Endodermal cell (in vitro differentiated cells): Measurements from ENCODE around the gene VEGFA. TPM values are rescaled to one million over a fixed set of nuclear protein-coding genes. Genes with fewer than 3 reads are reported as not detected.

Experiments used
- DNase-seq: peaks from one replicate; pipeline ENCODE4 v3.0.0-alpha.2; 2017
- H3K27ac ChIP-seq: 2 replicates; pipeline ENCODE4 v1.5.1; 2013; ENCODE audit warnings: mild to moderate bottlenecking, low read depth, low read length, moderate library complexity
- H3K27me3 ChIP-seq: 2 replicates; pipeline ENCODE4 v1.6.1; 2013; ENCODE audit warnings: mild to moderate bottlenecking, low read length, moderate library complexity; ENCODE audit not compliant: insufficient read depth, control insufficient read depth, poor library complexity, severe bottlenecking
- H3K36me3 ChIP-seq: 2 replicates; pipeline ENCODE4 v1.7.0; 2013; ENCODE audit warnings: mild to moderate bottlenecking, low read length, moderate library complexity; ENCODE audit not compliant: control insufficient read depth, insufficient read depth
- H3K4me1 ChIP-seq: one replicate; pipeline ENCODE4 v1.7.0; 2013; ENCODE audit warnings: low read length; ENCODE audit not compliant: control insufficient read depth, insufficient read depth
- H3K4me3 ChIP-seq: 2 replicates; pipeline ENCODE4 v1.5.1; 2013; ENCODE audit warnings: mild to moderate bottlenecking, low read length, moderate library complexity
- H3K9ac ChIP-seq: 2 replicates; pipeline ENCODE4 v1.6.1; 2013; ENCODE audit warnings: mild to moderate bottlenecking, low read length, moderate library complexity; ENCODE audit not compliant: poor library complexity, severe bottlenecking; ENCODE audit errors: extremely low read depth
- H3K9me3 ChIP-seq: 2 replicates; pipeline ENCODE4 v1.6.1; 2013; ENCODE audit warnings: mild to moderate bottlenecking, low read length, moderate library complexity; ENCODE audit not compliant: control insufficient read depth
- H3K27ac Mint-ChIP-seq: 2 replicates; pipeline ENCODE4 v1.8.0; 2020; ENCODE audit warnings: mixed read lengths
- H3K27me3 Mint-ChIP-seq: 2 replicates; pipeline ENCODE4 v1.8.0; 2021; ENCODE audit warnings: mild to moderate bottlenecking, mixed read lengths; ENCODE audit not compliant: insufficient read depth
- H3K36me3 Mint-ChIP-seq: 2 replicates; pipeline ENCODE4 v1.8.0; 2020; ENCODE audit warnings: low read depth, mixed read lengths
- H3K4me1 Mint-ChIP-seq: 2 replicates; pipeline ENCODE4 v1.8.0; 2020; ENCODE audit warnings: mixed read lengths
- H3K4me3 Mint-ChIP-seq: 2 replicates; pipeline ENCODE4 v1.8.0; 2020; ENCODE audit warnings: mild to moderate bottlenecking, moderate library complexity, mixed read lengths
- H3K9me3 Mint-ChIP-seq: 2 replicates; pipeline ENCODE4 v1.8.0; 2020; ENCODE audit warnings: mild to moderate bottlenecking, mixed read lengths
- WGBS, 2 experiments: methylation state at CpG; one replicate each; pipeline versions ENCODE4 v1.1.5 to v1.1.7; 2013; ENCODE audit warnings: missing lambda C conversion rate in 2 of 2, mixed read lengths in 1 of 2; ENCODE audit not compliant: insufficient coverage in 1 of 2, insufficient read length in 1 of 2; 5-methylcytosine and 5-hydroxymethylcytosine counted together
- total RNA-seq, 2 donors: library from RNA; stranded (reverse); fragmentation: NEBNext Ultra II Directional in 1 of 2; extraction: Animal tissue kit (Norgen Biotek cat#: 25700) in 1 of 2; gene quantifications; 2 replicates in 1 of 2; 3 replicates in 1 of 2; pipeline ENCODE4 v1.2.1, GENCODE V29; 2021
- TF ChIP-seq, protein P1 (sequence below): fragments of 200-600 bp; sonication (generic); conservative IDR thresholded peaks from 2 replicates; pipeline ENCODE4 v1.5.0; 2021; ENCODE audit warnings: antibody characterized with exemption, mild to moderate bottlenecking

Gene VEGFA
- total RNA-seq, 2 donors from 2014 or later: 163 to 254 TPM

DNA sequence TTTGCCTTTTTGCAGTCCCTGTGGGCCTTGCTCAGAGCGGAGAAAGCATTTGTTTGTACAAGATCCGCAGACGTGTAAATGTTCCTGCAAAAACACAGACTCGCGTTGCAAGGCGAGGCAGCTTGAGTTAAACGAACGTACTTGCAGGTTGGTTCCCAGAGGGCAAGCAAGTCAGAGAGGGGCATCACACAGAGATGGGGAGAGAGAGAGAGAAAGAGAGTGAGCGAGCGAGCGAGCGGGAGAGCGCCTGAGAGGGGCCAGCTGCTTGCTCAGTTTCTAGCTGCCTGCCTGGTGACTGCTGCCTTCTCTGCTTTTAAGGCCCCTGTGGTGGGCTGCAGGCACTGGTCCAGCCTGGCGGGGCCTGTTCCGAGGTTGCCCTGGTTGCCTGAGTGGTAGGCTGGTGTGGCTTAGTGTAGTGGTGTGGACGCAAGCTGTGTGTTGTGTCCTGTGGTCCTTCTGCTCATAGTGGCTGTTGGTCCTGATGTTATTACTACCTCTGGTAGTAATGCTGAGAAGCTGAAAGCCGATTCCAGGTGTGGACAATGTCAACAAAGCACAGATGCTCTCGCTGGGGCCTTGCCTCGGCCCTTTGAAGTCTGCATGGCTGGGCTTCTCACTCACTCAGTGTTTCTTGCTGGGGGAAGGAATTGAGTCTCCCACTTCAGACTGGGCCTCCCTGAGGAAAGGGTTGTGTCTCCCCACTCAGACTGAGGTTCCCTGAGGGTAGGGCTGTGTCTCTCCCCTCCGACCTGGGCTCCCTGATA is 12.1 kb downstream of the VEGFA start:
- Mint-ChIP-seq H3K4me1 (no peaks in the 10 kb centered on the region), H3K4me3 (no peak overlapping the region), H3K36me3 (peaks cover 80% of the 10 kb centered on the region), H3K27ac (no peak overlapping the region), H3K9me3 (no peaks in the 10 kb centered on the region), H3K27me3 (no peaks in the 10 kb centered on the region)
- WGBS, 2 experiments: 92 to 95% methylated on average over 12 to 20 of the region's 20 CpGs
- Histone ChIP-seq H3K4me3 (no peak overlapping the region), H3K4me1 (no peaks in the 10 kb centered on the region), H3K27me3 (no peaks in the 10 kb centered on the region), H3K27ac (no peak overlapping the region), H3K9ac (no peak overlapping the region), H3K9me3 (no peaks in the 10 kb centered on the region), H3K36me3 (peaks cover 85% of the 10 kb centered on the region)
- no peak for DNase-seq
- TF ChIP-seq, protein P1, sequence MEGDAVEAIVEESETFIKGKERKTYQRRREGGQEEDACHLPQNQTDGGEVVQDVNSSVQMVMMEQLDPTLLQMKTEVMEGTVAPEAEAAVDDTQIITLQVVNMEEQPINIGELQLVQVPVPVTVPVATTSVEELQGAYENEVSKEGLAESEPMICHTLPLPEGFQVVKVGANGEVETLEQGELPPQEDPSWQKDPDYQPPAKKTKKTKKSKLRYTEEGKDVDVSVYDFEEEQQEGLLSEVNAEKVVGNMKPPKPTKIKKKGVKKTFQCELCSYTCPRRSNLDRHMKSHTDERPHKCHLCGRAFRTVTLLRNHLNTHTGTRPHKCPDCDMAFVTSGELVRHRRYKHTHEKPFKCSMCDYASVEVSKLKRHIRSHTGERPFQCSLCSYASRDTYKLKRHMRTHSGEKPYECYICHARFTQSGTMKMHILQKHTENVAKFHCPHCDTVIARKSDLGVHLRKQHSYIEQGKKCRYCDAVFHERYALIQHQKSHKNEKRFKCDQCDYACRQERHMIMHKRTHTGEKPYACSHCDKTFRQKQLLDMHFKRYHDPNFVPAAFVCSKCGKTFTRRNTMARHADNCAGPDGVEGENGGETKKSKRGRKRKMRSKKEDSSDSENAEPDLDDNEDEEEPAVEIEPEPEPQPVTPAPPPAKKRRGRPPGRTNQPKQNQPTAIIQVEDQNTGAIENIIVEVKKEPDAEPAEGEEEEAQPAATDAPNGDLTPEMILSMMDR: no peak

- H3K36me3 Mint-ChIP-seq: peaks cover 72% of the 10 kb centered on the region
Measured at GRCh38 chr6:43782764-43783513, 12.9 kb downstream of the VEGFA start.

GRCh38 chr6:43784049-43784855 is 14.2 kb downstream of the VEGFA start:
- H3K27me3 ChIP-seq: no peaks in the 10 kb centered on the region
- no peak for DNase-seq
- no peaks in the 10 kb centered on the region for H3K4me1 ChIP-seq
- WGBS, 2 experiments: 91 to 95% methylated on average over 9 to 26 of the region's 26 CpGs
- H3K4me3 ChIP-seq: no peak overlapping the region
- H3K9ac ChIP-seq: no peak overlapping the region
- H3K27me3 Mint-ChIP-seq: no peaks in the 10 kb centered on the region
- peak overlapping the region; percentile 41 for H3K27ac Mint-ChIP-seq
- no peaks in the 10 kb centered on the region for H3K4me1 Mint-ChIP-seq
- TF ChIP-seq, protein P1: no peak
- H3K36me3 ChIP-seq: peaks cover 64% of the 10 kb centered on the region
- no peak overlapping the region for H3K4me3 Mint-ChIP-seq
- no peaks in the 10 kb centered on the region for H3K9me3 Mint-ChIP-seq
- peaks cover 59% of the 10 kb centered on the region for H3K36me3 Mint-ChIP-seq
- H3K9me3 ChIP-seq: no peaks in the 10 kb centered on the region
- no peak overlapping the region for H3K27ac ChIP-seq

More at GRCh38 chr6:43782764-43783513, 12.9 kb downstream of the VEGFA start:
- TF ChIP-seq, protein P1: no peak
- H3K36me3 ChIP-seq: peaks cover 77% of the 10 kb centered on the region
- H3K4me1 ChIP-seq: no peaks in the 10 kb centered on the region
- Mint-ChIP-seq H3K4me3 (no peak overlapping the region), H3K4me1 (no peaks in the 10 kb centered on the region), H3K27ac (no peak overlapping the region), H3K27me3 (no peaks in the 10 kb centered on the region), H3K9me3 (no peaks in the 10 kb centered on the region)
- no peak overlapping the region for H3K27ac ChIP-seq
- 93 to 94% methylated on average over 8 to 11 of the region's 11 CpGs for WGBS, 2 experiments
- H3K27me3 ChIP-seq: no peaks in the 10 kb centered on the region
- no peaks in the 10 kb centered on the region for H3K9me3 ChIP-seq
- DNase-seq: no peak
- H3K9ac ChIP-seq: no peak overlapping the region
- no peak overlapping the region for H3K4me3 ChIP-seq
